ENCODE measurements around the gene SDC3. TPM values are rescaled to one million over a fixed set of nuclear protein-coding genes. Genes with fewer than 3 reads are reported as not detected.

SDC3 gene, protein sequence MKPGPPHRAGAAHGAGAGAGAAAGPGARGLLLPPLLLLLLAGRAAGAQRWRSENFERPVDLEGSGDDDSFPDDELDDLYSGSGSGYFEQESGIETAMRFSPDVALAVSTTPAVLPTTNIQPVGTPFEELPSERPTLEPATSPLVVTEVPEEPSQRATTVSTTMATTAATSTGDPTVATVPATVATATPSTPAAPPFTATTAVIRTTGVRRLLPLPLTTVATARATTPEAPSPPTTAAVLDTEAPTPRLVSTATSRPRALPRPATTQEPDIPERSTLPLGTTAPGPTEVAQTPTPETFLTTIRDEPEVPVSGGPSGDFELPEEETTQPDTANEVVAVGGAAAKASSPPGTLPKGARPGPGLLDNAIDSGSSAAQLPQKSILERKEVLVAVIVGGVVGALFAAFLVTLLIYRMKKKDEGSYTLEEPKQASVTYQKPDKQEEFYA
- 26.8 and 27.0 TPM in 2 replicates for total RNA-seq (2021; fragmentation: NEBNext Ultra II Directional; extraction: Animal tissue kit (Norgen Biotek cat#: 25700))
- 7.0 and 12.7 TPM in 2 replicates for polyA plus RNA-seq (2011; rRNA removed)
- polyA plus RNA-seq (2011; cell fraction: cytosol; rRNA removed), result 8.1 TPM
- polyA plus RNA-seq (2011; cell fraction: nucleus; rRNA removed), result 18.5 TPM
- polyA plus RNA-seq (2012, experiment 1 of 2), result 17.6 to 28.5 TPM (median 21.8 TPM) in 4 replicates
- polyA plus RNA-seq (2012, experiment 2 of 2), result 15.0 TPM
- 32.4 TPM for polyA plus RNA-seq (2013, experiment 1 of 2)
- 33.1 TPM for polyA plus RNA-seq (2013, experiment 2 of 2)
- polyA minus RNA-seq (2011; rRNA and poly(A)+ RNA removed), result 8.2 and 9.3 TPM in 2 replicates
- polyA minus RNA-seq (2011; cell fraction: cytosol; rRNA and poly(A)+ RNA removed), result 15.2 TPM
- polyA minus RNA-seq (2011; cell fraction: nucleus; rRNA and poly(A)+ RNA removed), result 12.0 TPM
- long read RNA-seq, experiment 1, partial matches to known transcripts, result 0 of 13 reads
- long read RNA-seq, experiment 1, other reads (novel, unspliced or antisense), result 11 of 13 reads
- long read RNA-seq, experiment 2, partial matches to known transcripts, result 0 of 1 reads
- long read RNA-seq, experiment 2, other reads (novel, unspliced or antisense), result 1 of 1 reads

DNA sequence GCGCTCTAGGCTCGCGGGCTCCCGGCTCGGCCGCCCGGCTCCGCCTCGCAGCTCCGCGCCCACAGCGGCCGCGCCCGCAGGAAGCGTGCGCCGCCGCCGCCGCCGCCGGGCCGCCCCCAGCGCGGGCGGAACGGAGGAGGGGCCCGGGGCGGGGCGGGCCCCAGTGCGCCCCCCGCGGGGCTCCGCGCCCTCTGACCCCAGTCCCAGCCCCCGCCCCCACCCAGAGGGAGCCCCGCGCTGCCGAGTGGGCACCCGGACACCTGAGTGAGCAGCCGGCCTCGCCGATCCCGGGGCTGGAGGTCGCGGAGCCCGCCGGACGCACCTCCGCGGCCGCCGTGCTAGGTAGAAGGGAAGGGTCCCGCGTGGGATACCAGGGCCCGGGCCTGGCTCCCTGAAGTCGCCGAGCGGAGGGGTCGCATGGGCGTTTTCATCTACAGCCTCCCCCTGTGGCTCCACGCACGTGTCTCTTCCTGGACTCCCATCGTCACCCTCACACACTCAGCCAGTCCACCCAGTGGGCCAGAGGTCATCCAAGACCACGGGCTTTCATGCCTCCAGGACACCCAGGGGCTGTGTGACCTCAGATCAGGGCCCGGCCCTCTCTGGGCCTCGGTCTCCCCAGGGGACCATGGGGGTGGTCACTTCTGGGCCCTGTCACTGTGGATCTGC lies at the start of gene SDC3:
TSS of gene SDC3 (minus strand) at position 63 of the 669 bp plus-strand sequence. CDS start 172 bp downstream, outside the sequence.
- Histone ChIP-seq H3K23me2 (ENCODE audit: low read depth, low read length) (peaks cover 7% of the 10 kb centered on the region; the same call in 1 of the 2 replicates), H2BK15ac (ENCODE audit: low read length) (peak within 1 kb of the TSS; percentile 93; the same call in 1 of the 2 replicates), H2BK5ac (ENCODE audit: low read depth, low read length) (peak within 1 kb of the TSS; percentile 71; the same call in 1 of the 2 replicates), H3K27ac (ENCODE audit: low read depth, low read length) (no peak within 1 kb of the TSS), H3K79me2 (ENCODE audit: control insufficient read depth in 1 of 2, insufficient read depth in 2 of 2, low read length in 2 of 2) (peaks cover 0 to 5% of the 10 kb centered on the region in 2 experiments; a peak in 1 of 4 replicates), H3K14ac (ENCODE audit: insufficient read length) (no peak within 1 kb of the TSS), H3K23ac (ENCODE audit: insufficient read length) (no peak within 1 kb of the TSS), H3K18ac (ENCODE audit: extremely low read depth, low read length) (peak within 1 kb of the TSS; percentile 75), H3K4me3 (ENCODE audit: extremely low read depth in 1 of 4, insufficient read depth in 2 of 4, low read depth in 3 of 4, low read length in 4 of 4) (peak within 1 kb of the TSS; percentile 50 to 76 (median 62)), H3K9ac (replicated peaks in 1 of 4; ENCODE audit: extremely low read depth in 1 of 4, low read depth in 3 of 4, low read length in 3 of 4) (peak within 1 kb of the TSS in 2 of 4 experiments; percentile 50 to 56; a peak in 4 of 7 replicates), H4K20me1 (replicated peaks in 1 of 2; ENCODE audit: control insufficient read depth in 1 of 2, insufficient read depth in 2 of 2, low read length in 2 of 2) (peaks cover 13 to 16% of the 10 kb centered on the region in 2 experiments), H2BK120ac (replicated peaks; ENCODE audit: low read depth, low read length) (no peak within 1 kb of the TSS), H2AFZ (ENCODE audit: low read length) (no peak within 1 kb of the TSS), H3K79me1 (ENCODE audit: low read depth, low read length) (peaks cover 4% of the 10 kb centered on the region), H3K4me2 (ENCODE audit: insufficient read depth in 1 of 2, low read depth in 2 of 2, low read length in 2 of 2) (peak within 1 kb of the TSS; percentile 77 to 82), H3K27me3 (replicated peaks in 1 of 4; ENCODE audit: control insufficient read depth in 3 of 4, extremely low read depth in 1 of 4, insufficient read depth in 3 of 4, low read length in 3 of 4) (peaks cover 0 to 20% (median 12%) of the 10 kb centered on the region in 4 experiments; a peak in 4 of 7 replicates), H4K5ac (ENCODE audit: insufficient read length, low read depth, low read length) (peak within 1 kb of the TSS; percentile 13), H2AK5ac (ENCODE audit: low read depth, low read length) (peak within 1 kb of the TSS; percentile 11; the same call in 1 of the 2 replicates), H3K4me1 (replicated peaks in 1 of 4; ENCODE audit: control insufficient read depth in 3 of 4, insufficient read depth in 4 of 4, low read length in 3 of 4) (peaks cover 0 to 37% (median 22%) of the 10 kb centered on the region in 4 experiments; a peak in 6 of 7 replicates), H3K9me3 (ENCODE audit: insufficient read depth in 2 of 2, low read depth in 1 of 2, low read length in 1 of 2) (no peaks in the 10 kb centered on the region), H2BK12ac (ENCODE audit: low read depth, low read length) (peak within 1 kb of the TSS; percentile 90; the same call in 1 of the 2 replicates), H4K8ac (ENCODE audit: extremely low read depth, insufficient read depth, low read length) (peak within 1 kb of the TSS; percentile 68), H3K4ac (replicated peaks; ENCODE audit: insufficient read length, low read depth, low read length) (no peak within 1 kb of the TSS), H2BK20ac (ENCODE audit: low read length) (peak within 1 kb of the TSS; percentile 72; the same call in 1 of the 2 replicates), H3K36me3 (ENCODE audit: control insufficient read depth in 2 of 4, insufficient read depth in 4 of 4, low read length in 3 of 4) (no peaks in the 10 kb centered on the region), H3K56ac (replicated peaks; ENCODE audit: insufficient read length, low read depth, low read length) (no peak within 1 kb of the TSS), H4K91ac (replicated peaks; ENCODE audit: insufficient read length, low read length) (peak within 1 kb of the TSS; percentile 94)
- peak in 1 of 2 experiments; percentile 56 for DNase-seq (ENCODE audit: low read depth in 1 of 2, low spot score in 2 of 2)
- WGBS, 2 experiments (ENCODE audit: extremely low coverage in 1 of 2, insufficient coverage in 1 of 2, insufficient read length in 1 of 2, insufficient replicate concordance in 2 of 2, low coverage in 1 of 2, low lambda C conversion rate in 2 of 2, missing lambda C conversion rate in 1 of 2), result 12% methylated on average over 23 of the region's 68 CpGs; no CpG with 5 or more reads in 1 of the 2 experiments
- no peak for FAIRE-seq
- TF ChIP-seq KDM1A (IDR thresholded peaks at IDR 0.05; ENCODE audit: borderline replicate concordance, low read length), result 0 out of 2 replicates have a peak, but pooled peaks have one; percentile 56
- TF ChIP-seq, protein P1, sequence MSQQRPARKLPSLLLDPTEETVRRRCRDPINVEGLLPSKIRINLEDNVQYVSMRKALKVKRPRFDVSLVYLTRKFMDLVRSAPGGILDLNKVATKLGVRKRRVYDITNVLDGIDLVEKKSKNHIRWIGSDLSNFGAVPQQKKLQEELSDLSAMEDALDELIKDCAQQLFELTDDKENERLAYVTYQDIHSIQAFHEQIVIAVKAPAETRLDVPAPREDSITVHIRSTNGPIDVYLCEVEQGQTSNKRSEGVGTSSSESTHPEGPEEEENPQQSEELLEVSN (IDR thresholded peaks at IDR 0.05), result no peak
- peak; percentile 10 for TF ChIP-seq KDM4A (IDR thresholded peaks at IDR 0.05; ENCODE audit: low read depth, low read length, severe bottlenecking)
- POLR2A ChIA-PET (ENCODE audit: partially characterized antibody), result interaction anchor here (0.5 to 3.4 kb wide), 4 partner anchors 11 to 563 kb away, joined by 3 to 25 read pairs (median 8); no protein-coding TSS in a partner anchor
- CTCF ChIA-PET (ENCODE audit: partially characterized antibody), result interaction anchor here (1.2 to 27.2 kb wide), 13 partner anchors 8 to 189 kb away, joined by 3 to 1519 read pairs (median 31); partner anchors contain the start of genes LAPTM5 and MATN1
